Brain microvascular endothelial cell (primary cell): ENCODE data around the gene GCHFR.

Source experiments
- DNase-seq: peaks from one replicate; pipeline ENCODE4 v3.0.0-alpha.2; 2020
- H3K27ac ChIP-seq: fragments of 250-450 bp; sonication (Bioruptor Pico); 2 replicates; pipeline ENCODE4 v1.5.1; 2020; ENCODE audit warnings: mild to moderate bottlenecking, moderate library complexity
- H3K27me3 ChIP-seq: fragments of 250-450 bp; sonication (Bioruptor Pico); replicated peaks from 2 replicates; pipeline ENCODE4 v1.5.1; 2020; ENCODE audit warnings: mild to moderate bottlenecking
- H3K36me3 ChIP-seq: fragments of 250-450 bp; sonication (Bioruptor Pico); replicated peaks from 2 replicates; pipeline ENCODE4 v1.5.1; 2020; ENCODE audit warnings: mild to moderate bottlenecking
- H3K4me3 ChIP-seq: 2 replicates; pipeline ENCODE4 v1.5.1; 2011; ENCODE audit warnings: low read depth, mild to moderate bottlenecking, control low read depth, low read length, moderate library complexity
- in situ Hi-C: cut with HindIII; loops from 2 replicates; pipeline ENCODE4 v1.10.0; 2017; ENCODE audit warnings: low sequenced_read_pairs, low pct_ligation_motif_present
- TF ChIP-seq, protein P1 (sequence below): IDR thresholded peaks from 2 replicates; pipeline ENCODE4 v1.5.1; 2011; ENCODE audit warnings: low read depth, mild to moderate bottlenecking, moderate library complexity, low read length, control low read depth, inconsistent platforms; ENCODE audit errors: missing control alignments

GCHFR gene

DNA sequence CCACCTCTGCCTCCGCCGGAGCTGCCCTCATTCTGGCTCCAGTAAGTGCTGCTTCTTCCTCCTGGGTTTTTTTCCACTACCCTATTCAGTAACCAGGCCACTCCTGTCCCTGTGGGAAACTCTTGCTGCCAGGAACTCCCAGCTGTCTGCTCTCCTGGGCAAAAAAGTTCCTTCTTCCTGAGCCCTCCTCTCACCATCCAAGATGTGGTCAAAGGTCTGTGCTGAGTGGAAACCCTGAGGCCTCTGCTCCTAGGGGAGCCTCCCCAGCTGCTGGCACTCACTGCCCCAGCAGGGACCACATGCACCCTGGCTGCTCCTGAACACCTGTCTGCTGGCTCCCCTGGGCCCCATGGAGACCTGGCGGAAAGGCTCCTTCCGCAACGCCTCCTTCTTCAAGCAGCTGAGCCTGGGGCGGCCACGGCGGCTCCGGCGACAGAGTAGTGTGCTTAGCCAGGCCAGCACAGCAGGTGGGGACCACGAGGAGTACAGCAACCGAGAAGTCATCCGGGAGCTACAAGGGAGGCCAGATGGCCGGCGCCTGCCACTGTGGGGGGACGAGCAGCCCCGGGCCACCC lies 6.4 kb downstream of the GCHFR start:
- in situ Hi-C loops, result no loop called here
- TF ChIP-seq, protein P1, sequence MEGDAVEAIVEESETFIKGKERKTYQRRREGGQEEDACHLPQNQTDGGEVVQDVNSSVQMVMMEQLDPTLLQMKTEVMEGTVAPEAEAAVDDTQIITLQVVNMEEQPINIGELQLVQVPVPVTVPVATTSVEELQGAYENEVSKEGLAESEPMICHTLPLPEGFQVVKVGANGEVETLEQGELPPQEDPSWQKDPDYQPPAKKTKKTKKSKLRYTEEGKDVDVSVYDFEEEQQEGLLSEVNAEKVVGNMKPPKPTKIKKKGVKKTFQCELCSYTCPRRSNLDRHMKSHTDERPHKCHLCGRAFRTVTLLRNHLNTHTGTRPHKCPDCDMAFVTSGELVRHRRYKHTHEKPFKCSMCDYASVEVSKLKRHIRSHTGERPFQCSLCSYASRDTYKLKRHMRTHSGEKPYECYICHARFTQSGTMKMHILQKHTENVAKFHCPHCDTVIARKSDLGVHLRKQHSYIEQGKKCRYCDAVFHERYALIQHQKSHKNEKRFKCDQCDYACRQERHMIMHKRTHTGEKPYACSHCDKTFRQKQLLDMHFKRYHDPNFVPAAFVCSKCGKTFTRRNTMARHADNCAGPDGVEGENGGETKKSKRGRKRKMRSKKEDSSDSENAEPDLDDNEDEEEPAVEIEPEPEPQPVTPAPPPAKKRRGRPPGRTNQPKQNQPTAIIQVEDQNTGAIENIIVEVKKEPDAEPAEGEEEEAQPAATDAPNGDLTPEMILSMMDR, result no peak
- Histone ChIP-seq H3K4me3 (no peak overlapping the region), H3K36me3 (peaks cover 18% of the 10 kb centered on the region), H3K27ac (no peak overlapping the region), H3K27me3 (no peaks in the 10 kb centered on the region)
- DNase-seq, result no peak

DNA sequence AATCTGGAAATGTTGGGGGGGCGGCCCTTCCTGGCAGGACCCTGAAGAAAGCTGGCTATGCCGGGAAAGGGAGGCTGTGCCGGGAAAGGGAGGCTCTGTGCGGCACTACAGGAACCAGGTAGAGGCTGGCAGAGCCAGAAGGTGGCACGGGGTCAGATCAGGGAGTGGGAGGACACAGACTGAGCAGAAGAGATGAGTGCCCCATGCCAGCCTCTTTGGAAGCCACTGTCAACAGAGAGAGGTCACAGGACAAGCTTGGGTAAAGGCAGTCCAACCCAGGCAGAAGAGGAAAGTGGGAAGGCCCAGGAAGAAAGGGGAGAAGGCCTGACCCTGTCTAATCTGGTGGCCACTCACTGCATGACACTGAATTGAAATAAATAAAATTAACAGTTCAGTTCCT lies 7.4 kb downstream of the GCHFR start:
- TF ChIP-seq, protein P1, result no peak
- in situ Hi-C loops, result no loop called here
- Histone ChIP-seq H3K27me3 (no peaks in the 10 kb centered on the region), H3K4me3 (no peak overlapping the region), H3K36me3 (peaks cover 27% of the 10 kb centered on the region), H3K27ac (no peak overlapping the region)
- DNase-seq, result no peak

DNA sequence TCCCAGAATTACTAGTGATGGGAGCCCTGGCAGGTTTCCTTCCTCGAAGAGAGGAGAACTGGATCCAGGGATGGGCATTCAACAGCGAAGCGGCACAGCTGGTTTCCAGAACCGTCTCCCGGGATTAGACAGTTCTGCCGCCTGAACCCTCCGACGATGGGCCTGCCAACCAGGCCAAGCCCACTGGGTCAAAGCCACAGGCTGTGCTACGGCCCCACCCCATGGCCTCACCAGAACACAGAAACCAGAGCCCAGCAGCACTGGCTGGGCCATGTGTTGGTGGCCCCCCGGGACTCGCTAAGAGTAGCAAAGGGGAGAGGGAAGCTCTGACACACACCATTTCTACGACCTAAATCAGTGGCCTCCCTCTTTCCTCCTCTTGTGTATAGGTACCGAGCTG lies 8.1 kb downstream of the GCHFR start:
- Histone ChIP-seq H3K27ac (no peak overlapping the region), H3K27me3 (no peaks in the 10 kb centered on the region), H3K36me3 (peaks cover 35% of the 10 kb centered on the region), H3K4me3 (no peak overlapping the region)
- TF ChIP-seq, protein P1, result no peak
- in situ Hi-C loops, result no loop called here
- DNase-seq, result no peak

- no peak overlapping the region for H3K4me3 ChIP-seq
- in situ Hi-C loops, result no loop called here
- TF ChIP-seq, protein P1, result no peak
- DNase-seq, result no peak
- no peak overlapping the region for H3K27ac ChIP-seq
- no peaks in the 10 kb centered on the region for H3K27me3 ChIP-seq
- peaks cover 44% of the 10 kb centered on the region for H3K36me3 ChIP-seq
These were observed 9.6 kb downstream of the GCHFR start for GRCh38 chr15:40773496-40773895.

DNA sequence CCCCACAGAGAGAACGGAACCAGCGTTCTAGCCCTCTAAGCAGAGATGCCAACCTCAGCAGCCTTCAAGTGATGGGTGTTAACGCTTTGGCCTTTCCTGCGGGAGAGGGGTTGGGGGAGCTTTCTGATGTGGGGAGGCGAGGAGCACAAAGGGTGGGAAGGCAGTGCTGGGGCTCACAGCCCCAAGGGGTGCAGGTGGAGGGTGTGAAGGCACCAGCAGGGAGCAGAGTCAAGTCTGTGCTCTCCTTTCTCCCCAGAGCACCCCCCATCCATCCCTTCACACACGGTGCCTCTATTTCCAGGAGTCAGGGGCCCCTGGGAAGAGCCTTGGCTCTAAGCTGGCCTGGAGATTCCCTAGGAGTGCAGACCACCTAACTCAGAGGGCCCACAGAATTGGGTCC lies 10.0 kb downstream of the GCHFR start:
- no peak overlapping the region for H3K4me3 ChIP-seq
- H3K27me3 ChIP-seq, result no peaks in the 10 kb centered on the region
- TF ChIP-seq, protein P1, result no peak
- DNase-seq, result no peak
- in situ Hi-C loops, result no loop called here
- H3K36me3 ChIP-seq, result peaks cover 48% of the 10 kb centered on the region
- H3K27ac ChIP-seq, result no peak overlapping the region

DNA sequence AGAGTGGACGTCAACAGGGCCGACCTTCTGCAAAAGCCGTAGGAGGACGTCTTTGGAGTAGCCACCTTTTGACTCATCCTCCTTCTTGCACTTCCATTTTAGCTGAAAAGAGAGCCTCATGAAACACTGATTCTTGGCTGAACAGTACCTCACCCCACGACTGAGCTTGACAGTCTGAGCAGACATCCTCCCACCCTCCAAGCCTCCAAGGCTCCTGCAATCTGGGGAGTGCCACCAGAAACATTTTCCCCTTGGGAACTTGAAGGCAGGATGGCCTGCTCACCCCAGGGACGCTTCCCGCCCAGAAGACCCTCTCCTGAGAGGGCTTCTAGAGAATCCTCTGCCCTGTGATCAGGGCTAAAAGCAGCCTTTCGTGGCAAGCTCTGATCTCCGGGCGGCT lies 11.1 kb downstream of the GCHFR start:
- no peak overlapping the region for H3K27ac ChIP-seq
- TF ChIP-seq, protein P1, result no peak
- H3K4me3 ChIP-seq, result no peak overlapping the region
- peaks cover 54% of the 10 kb centered on the region for H3K36me3 ChIP-seq
- DNase-seq, result no peak
- no peaks in the 10 kb centered on the region for H3K27me3 ChIP-seq
- in situ Hi-C loops, result no loop called here
